Neural cell (in vitro differentiated cells): ENCODE results near the gene NANOS3. TPM values are rescaled to one million over a fixed set of nuclear protein-coding genes. Genes with fewer than 3 reads are reported as not detected.

Source experiments
- polyA plus RNA-seq: library from polyadenylated mRNA; depleted of rRNA; stranded (reverse); fragments of >200 nt; gene quantifications from 2 replicates; pipeline ENCODE4 v1.2.3, GENCODE V29; 2014
- small RNA-seq, 3 experiments: library from RNA; depleted of rRNA; stranded (forward); fragments of <200 nt; gene quantifications; one replicate each; pipeline ENCODE3, GENCODE V24; 2012

Gene NANOS3
- polyA plus RNA-seq, 1 donor from 2014 or later, result 3.2 TPM

Small RNAs within 50 kb of the gene (small RNA-seq; reads per million reads assigned to genes)
- gene MIR181C, result 125 to 281 (median 252) reads per million in 3 experiments
- gene MIR181D, result 382 to 626 (median 510) reads per million in 3 experiments

Other genes with a start within 250 kb of the NANOS3 start
- gene MRI1, start 112.6 kb upstream of the NANOS3 start, polyA plus RNA-seq, result 70.5 and 71.2 TPM in 2 replicates
- gene C19orf53, start 102.7 kb upstream of the NANOS3 start, polyA plus RNA-seq, result 104 and 134 TPM in 2 replicates
- 4.7 and 6.1 TPM in 2 replicates for gene ZSWIM4, start 81.7 kb upstream of the NANOS3 start, polyA plus RNA-seq
- gene BRME1, start 29.0 kb downstream of the NANOS3 start, polyA plus RNA-seq, result 6.2 and 8.5 TPM in 2 replicates
- gene CC2D1A, start 29.1 kb downstream of the NANOS3 start, polyA plus RNA-seq, result 24.5 and 26.9 TPM in 2 replicates
- gene PODNL1, start 61.3 kb downstream of the NANOS3 start, polyA plus RNA-seq, result not detected in 2 replicates
- 39.4 and 57.6 TPM in 2 replicates for gene DCAF15, start 75.4 kb downstream of the NANOS3 start, polyA plus RNA-seq
- gene RFX1, start 129.2 kb downstream of the NANOS3 start, polyA plus RNA-seq, result 2.2 and 3.0 TPM in 2 replicates
- not detected in 2 replicates for gene RLN3, start 151.0 kb downstream of the NANOS3 start, polyA plus RNA-seq
- gene IL27RA, start 154.6 kb downstream of the NANOS3 start, polyA plus RNA-seq, result 1.0 and 1.6 TPM in 2 replicates
- 0.33 TPM in 1 of 2 replicates, not detected in the other for gene PALM3, start 184.9 kb downstream of the NANOS3 start, polyA plus RNA-seq
- gene MISP3, start 195.7 kb downstream of the NANOS3 start, polyA plus RNA-seq, result 3.7 and 8.2 TPM in 2 replicates
- not detected in 2 replicates for gene C19orf67, start 208.6 kb downstream of the NANOS3 start, polyA plus RNA-seq
- gene SAMD1, start 213.6 kb downstream of the NANOS3 start, polyA plus RNA-seq, result 32.4 and 38.1 TPM in 2 replicates
- gene PRKACA, start 240.6 kb downstream of the NANOS3 start, polyA plus RNA-seq, result 11.7 and 28.1 TPM in 2 replicates